H9 (cell line): ENCODE measurements around the gene MX1. TPM values are rescaled to one million over a fixed set of nuclear protein-coding genes. Genes with fewer than 3 reads are reported as not detected.

Source experiments
- DNase-seq: peaks from one replicate; pipeline ENCODE4 v3.0.0-alpha.2; 2017
- H2AFZ ChIP-seq: one replicate; pipeline ENCODE4 v1.6.1; 2013; ENCODE audit warnings: mild to moderate bottlenecking, low read length, control low read depth, moderate library complexity
- H2AK5ac ChIP-seq: 2 replicates; pipeline ENCODE4 v1.6.1; 2013; ENCODE audit warnings: low read length, control low read depth, mixed read lengths; ENCODE audit not compliant: insufficient read length
- H2BK120ac ChIP-seq: one replicate; pipeline ENCODE4 v1.6.1; 2013; ENCODE audit warnings: low read depth, mild to moderate bottlenecking, low read length, control low read depth, inconsistent platforms; ENCODE audit not compliant: poor library complexity, severe bottlenecking
- H2BK12ac ChIP-seq: 2 replicates; pipeline ENCODE4 v1.6.1; 2013; ENCODE audit warnings: low read length, control low read depth, mixed read lengths, low read depth; ENCODE audit not compliant: insufficient read length
- H2BK15ac ChIP-seq: 2 replicates; pipeline ENCODE4 v1.6.1; 2013; ENCODE audit warnings: low read depth, low read length, control low read depth
- H2BK20ac ChIP-seq: one replicate; pipeline ENCODE4 v1.6.1; 2013; ENCODE audit warnings: low read depth, mild to moderate bottlenecking, low read length, control low read depth, inconsistent platforms; ENCODE audit not compliant: poor library complexity, severe bottlenecking
- H2BK5ac ChIP-seq: 2 replicates; pipeline ENCODE4 v1.6.1; 2013; ENCODE audit warnings: low read length, control low read depth, mixed read lengths; ENCODE audit not compliant: insufficient read length
- H3K14ac ChIP-seq: 2 replicates; pipeline ENCODE4 v1.6.1; 2013; ENCODE audit warnings: low read length, control low read depth; ENCODE audit not compliant: insufficient read depth
- H3K18ac ChIP-seq: 2 replicates; pipeline ENCODE4 v1.6.1; 2013; ENCODE audit warnings: low read depth, mild to moderate bottlenecking, mixed read lengths, low read length, control low read depth; ENCODE audit not compliant: insufficient read length
- H3K23ac ChIP-seq: 2 replicates; pipeline ENCODE4 v1.6.1; 2013; ENCODE audit warnings: low read length, control low read depth, mixed read lengths, low read depth; ENCODE audit not compliant: insufficient read length
- H3K23me2 ChIP-seq: 2 replicates; pipeline ENCODE4 v1.6.1; 2013; ENCODE audit warnings: low read depth, mild to moderate bottlenecking, mixed read lengths, low read length, control low read depth; ENCODE audit not compliant: insufficient read length, poor library complexity, severe bottlenecking
- H3K27ac ChIP-seq: 2 replicates; pipeline ENCODE4 v1.5.1; 2013; ENCODE audit warnings: low read length, control low read depth, mixed read lengths, low read depth; ENCODE audit not compliant: insufficient read length
- H3K27me3 ChIP-seq: 2 replicates; pipeline ENCODE4 v1.6.1; 2013; ENCODE audit warnings: low read length, control low read depth, inconsistent platforms; ENCODE audit not compliant: insufficient read depth
- H3K4ac ChIP-seq: 2 replicates; pipeline ENCODE4 v1.6.1; 2013; ENCODE audit warnings: low read depth, mild to moderate bottlenecking, control low read depth, inconsistent platforms, low read length, moderate library complexity
- H3K4me1 ChIP-seq: 2 replicates; pipeline ENCODE4 v1.6.1; 2013; ENCODE audit warnings: low read length, control low read depth, inconsistent platforms; ENCODE audit not compliant: insufficient read depth
- H3K4me2 ChIP-seq: 2 replicates; pipeline ENCODE4 v1.6.1; 2013; ENCODE audit warnings: low read length, control low read depth, mixed read lengths; ENCODE audit not compliant: insufficient read length, insufficient read depth
- H3K56ac ChIP-seq: 2 replicates; pipeline ENCODE4 v1.6.1; 2013; ENCODE audit warnings: low read depth, mild to moderate bottlenecking, mixed read lengths, low read length, control low read depth; ENCODE audit not compliant: insufficient read length
- H3K79me1 ChIP-seq: 2 replicates; pipeline ENCODE4 v1.6.1; 2013; ENCODE audit warnings: low read depth, mild to moderate bottlenecking, moderate library complexity, low read length, control low read depth, inconsistent platforms; ENCODE audit not compliant: insufficient read depth, poor library complexity, severe bottlenecking
- H3K79me2 ChIP-seq: 2 replicates; pipeline ENCODE4 v1.6.1; 2013; ENCODE audit warnings: low read length, control low read depth, inconsistent platforms; ENCODE audit not compliant: insufficient read depth
- H3K9ac ChIP-seq: 2 replicates; pipeline ENCODE4 v1.6.1; 2013; ENCODE audit warnings: low read length, control low read depth, mixed read lengths; ENCODE audit not compliant: insufficient read length; ENCODE audit errors: extremely low read depth
- H3K9me3 ChIP-seq: one replicate; pipeline ENCODE4 v1.6.1; 2013; ENCODE audit warnings: low read depth, low read length, inconsistent platforms; ENCODE audit not compliant: control insufficient read depth
- H3T11ph ChIP-seq: one replicate; pipeline ENCODE4 v1.6.1; 2013; ENCODE audit warnings: mild to moderate bottlenecking, low read length, control low read depth, inconsistent platforms
- H4K20me1 ChIP-seq: one replicate; pipeline ENCODE4 v1.6.1; 2013; ENCODE audit not compliant: control insufficient read depth, insufficient read length, insufficient read depth
- H4K5ac ChIP-seq: 2 replicates; pipeline ENCODE4 v1.6.1; 2013; ENCODE audit warnings: low read depth, mild to moderate bottlenecking, mixed read lengths, low read length, control low read depth; ENCODE audit not compliant: insufficient read length
- H4K8ac ChIP-seq: replicated peaks from 2 replicates; pipeline ENCODE4 v1.6.1; 2013; ENCODE audit warnings: low read length, control low read depth, mixed read lengths, low read depth; ENCODE audit not compliant: insufficient read length
- H4K91ac ChIP-seq: 2 replicates; pipeline ENCODE4 v1.6.1; 2013; ENCODE audit warnings: low read depth, mild to moderate bottlenecking, moderate library complexity, mixed read lengths, low read length, control low read depth; ENCODE audit not compliant: insufficient read length
- H3K27ac Mint-ChIP-seq, 3 experiments: 2 replicates in 2 of 3; 3 replicates in 1 of 3; pipeline ENCODE4 v1.8.0; 2020 to 2021; ENCODE audit warnings: mixed read lengths in 3 of 3, mild to moderate bottlenecking in 1 of 3, moderate library complexity in 1 of 3
- H3K27me3 Mint-ChIP-seq: 2 replicates; pipeline ENCODE4 v1.8.0; 2021; ENCODE audit warnings: low read depth, mild to moderate bottlenecking, moderate library complexity, mixed read lengths
- H3K36me3 Mint-ChIP-seq, 3 experiments: 2 replicates in 2 of 3; 3 replicates in 1 of 3; pipeline ENCODE4 v1.8.0; 2020 to 2021; ENCODE audit warnings: low read depth in 3 of 3, mixed read lengths in 3 of 3; ENCODE audit not compliant: insufficient read depth in 1 of 3
- H3K4me1 Mint-ChIP-seq, 2 experiments: 2 replicates each; pipeline ENCODE4 v1.8.0; 2020; ENCODE audit warnings: mixed read lengths in 2 of 2
- H3K4me3 Mint-ChIP-seq, 2 experiments: 2 replicates in 1 of 2; 3 replicates in 1 of 2; pipeline ENCODE4 v1.8.0; 2020 to 2021; ENCODE audit warnings: mild to moderate bottlenecking in 2 of 2, mixed read lengths in 2 of 2, moderate library complexity in 1 of 2
- H3K9me3 Mint-ChIP-seq, 2 experiments: 2 replicates in 1 of 2; 3 replicates in 1 of 2; pipeline ENCODE4 v1.8.0; 2020; ENCODE audit warnings: mild to moderate bottlenecking in 2 of 2, mixed read lengths in 2 of 2, moderate library complexity in 1 of 2
- WGBS: extraction: QIAGEN DNeasy Blood & Tissue Kit; methylation state at CpG from one replicate; pipeline ENCODE4 v1.1.7; 2013; ENCODE audit warnings: missing lambda C conversion rate, low lambda C conversion rate, mixed read lengths; ENCODE audit not compliant: insufficient read length; ENCODE audit errors: extremely low coverage; 5-methylcytosine and 5-hydroxymethylcytosine counted together
- total RNA-seq: library from RNA; stranded (reverse); gene quantifications from 2 replicates; pipeline ENCODE4 v1.2.1, GENCODE V29; 2021
- TF ChIP-seq, protein P1 (sequence below): fragments of 200-600 bp; sonication (generic); conservative IDR thresholded peaks from 3 replicates; pipeline ENCODE4 v1.8.0; 2021; ENCODE audit warnings: antibody characterized with exemption, mild to moderate bottlenecking

Gene MX1
- total RNA-seq, 1 experiment from 2014 or later: 6.3 TPM

DNA sequence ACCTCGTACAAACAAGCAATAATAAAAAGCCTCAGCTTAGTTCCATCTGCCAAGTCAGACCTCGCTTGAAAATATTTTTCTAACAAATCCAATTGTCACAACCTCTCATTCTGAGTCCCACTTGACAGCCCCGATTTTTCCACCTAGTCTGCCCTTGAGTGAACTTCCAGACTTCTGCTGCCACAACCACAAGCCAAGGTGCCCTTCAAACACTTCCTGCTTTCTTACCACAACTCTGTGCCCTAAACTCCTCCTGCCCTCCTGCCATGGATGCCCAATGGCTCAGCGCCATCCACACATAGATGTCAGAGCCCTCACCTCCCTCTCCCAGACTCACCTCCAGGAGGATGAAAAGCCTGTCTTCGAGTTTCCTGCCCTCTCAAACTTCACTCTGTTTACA, 78.0 kb downstream of the MX1 start:
- H3K79me1 ChIP-seq: no peaks in the 10 kb centered on the region
- Mint-ChIP-seq H3K4me1 (peaks cover 32 to 40% of the 10 kb centered on the region in 2 experiments), H3K36me3 (no peaks in the 10 kb centered on the region), H3K9me3 (no peaks in the 10 kb centered on the region), H3K4me3 (no peak overlapping the region), H3K27me3 (peaks cover 31% of the 10 kb centered on the region), H3K27ac (no peak overlapping the region)
- no peak overlapping the region for H2BK120ac ChIP-seq
- H4K5ac ChIP-seq: no peak overlapping the region
- H4K8ac ChIP-seq: no peak overlapping the region
- no peak overlapping the region for H2AFZ ChIP-seq
- DNase-seq: no peak
- no peak overlapping the region for H2BK5ac ChIP-seq
- no peak overlapping the region for H3K9ac ChIP-seq
- H3K23me2 ChIP-seq: peaks cover 13% of the 10 kb centered on the region
- no peak overlapping the region for H3K4me2 ChIP-seq
- no peaks in the 10 kb centered on the region; the same call in 1 of the 2 replicates for H3K79me2 ChIP-seq
- H4K20me1 ChIP-seq: no peaks in the 10 kb centered on the region
- no peak overlapping the region for H2BK20ac ChIP-seq
- no peak overlapping the region for H3K56ac ChIP-seq
- no peak overlapping the region for H3K18ac ChIP-seq
- no peak overlapping the region for H3K4ac ChIP-seq
- no peaks in the 10 kb centered on the region for H3K9me3 ChIP-seq
- no peak overlapping the region for H3T11ph ChIP-seq
- no peak overlapping the region for H2BK15ac ChIP-seq
- H3K23ac ChIP-seq: no peak overlapping the region
- H4K91ac ChIP-seq: no peak overlapping the region
- WGBS: no CpG with 5 or more reads among the region's 5 CpGs
- no peak overlapping the region for H2AK5ac ChIP-seq
- no peak overlapping the region for H2BK12ac ChIP-seq
- H3K27me3 ChIP-seq: peaks cover 10% of the 10 kb centered on the region; the same call in 1 of the 2 replicates
- no peaks in the 10 kb centered on the region; the same call in 1 of the 2 replicates for H3K4me1 ChIP-seq
- no peak overlapping the region for H3K27ac ChIP-seq
- H3K14ac ChIP-seq: no peak overlapping the region
- TF ChIP-seq, protein P1, sequence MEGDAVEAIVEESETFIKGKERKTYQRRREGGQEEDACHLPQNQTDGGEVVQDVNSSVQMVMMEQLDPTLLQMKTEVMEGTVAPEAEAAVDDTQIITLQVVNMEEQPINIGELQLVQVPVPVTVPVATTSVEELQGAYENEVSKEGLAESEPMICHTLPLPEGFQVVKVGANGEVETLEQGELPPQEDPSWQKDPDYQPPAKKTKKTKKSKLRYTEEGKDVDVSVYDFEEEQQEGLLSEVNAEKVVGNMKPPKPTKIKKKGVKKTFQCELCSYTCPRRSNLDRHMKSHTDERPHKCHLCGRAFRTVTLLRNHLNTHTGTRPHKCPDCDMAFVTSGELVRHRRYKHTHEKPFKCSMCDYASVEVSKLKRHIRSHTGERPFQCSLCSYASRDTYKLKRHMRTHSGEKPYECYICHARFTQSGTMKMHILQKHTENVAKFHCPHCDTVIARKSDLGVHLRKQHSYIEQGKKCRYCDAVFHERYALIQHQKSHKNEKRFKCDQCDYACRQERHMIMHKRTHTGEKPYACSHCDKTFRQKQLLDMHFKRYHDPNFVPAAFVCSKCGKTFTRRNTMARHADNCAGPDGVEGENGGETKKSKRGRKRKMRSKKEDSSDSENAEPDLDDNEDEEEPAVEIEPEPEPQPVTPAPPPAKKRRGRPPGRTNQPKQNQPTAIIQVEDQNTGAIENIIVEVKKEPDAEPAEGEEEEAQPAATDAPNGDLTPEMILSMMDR: no peak
